Measurements from ENCODE around the gene AGTRAP.

Gene AGTRAP

DNA sequence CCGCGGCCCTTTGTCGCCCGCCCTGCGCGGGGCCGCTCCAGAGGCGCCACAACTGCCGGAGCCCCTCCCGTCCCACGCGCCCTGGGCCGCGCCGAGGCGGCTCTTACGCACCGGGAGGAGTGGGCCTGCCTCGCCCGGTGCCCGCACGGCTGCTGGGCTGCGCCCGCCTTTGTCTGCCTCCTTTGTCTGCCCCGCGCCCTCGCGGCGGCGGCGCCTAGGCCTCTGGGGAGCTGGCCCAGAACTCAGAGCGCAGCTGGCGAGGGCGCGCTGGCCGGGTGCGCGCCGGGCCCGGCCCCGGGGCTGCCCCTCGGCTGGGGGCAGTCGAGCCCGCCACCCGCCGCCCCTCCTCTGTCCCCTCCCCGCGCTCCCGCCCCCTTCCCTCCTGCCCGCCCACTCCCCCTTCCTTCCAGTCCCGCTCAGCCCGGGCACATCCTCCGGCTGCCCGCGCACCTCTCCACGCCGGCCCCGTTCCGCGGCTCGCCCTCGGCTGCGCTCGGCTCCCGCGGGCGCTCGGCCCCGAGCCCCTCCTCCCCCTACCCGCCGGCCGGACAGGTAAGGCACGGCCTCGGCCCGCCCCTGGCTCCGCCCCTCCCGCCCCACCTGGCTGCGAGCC lies 44.5 kb upstream of the AGTRAP start, which contains the start of gene DRAXIN:
TSS of gene DRAXIN (plus strand) at position 409 of the 613 bp plus-strand sequence. CDS start 14,549 bp downstream, outside the sequence.
- no peak within 1 kb of the TSS for H3K27ac ChIP-seq (ENCODE audit: low read length)
- no peaks in the 10 kb centered on the region for H3K27me3 ChIP-seq (ENCODE audit: low read depth, low read length)
- H3K79me2 ChIP-seq (ENCODE audit: low read length) = no peaks in the 10 kb centered on the region
- no peak for TF ChIP-seq EZH2phosphoT487 (IDR thresholded peaks at IDR 0.05; ENCODE audit: low read depth)
- TF ChIP-seq, protein P1, sequence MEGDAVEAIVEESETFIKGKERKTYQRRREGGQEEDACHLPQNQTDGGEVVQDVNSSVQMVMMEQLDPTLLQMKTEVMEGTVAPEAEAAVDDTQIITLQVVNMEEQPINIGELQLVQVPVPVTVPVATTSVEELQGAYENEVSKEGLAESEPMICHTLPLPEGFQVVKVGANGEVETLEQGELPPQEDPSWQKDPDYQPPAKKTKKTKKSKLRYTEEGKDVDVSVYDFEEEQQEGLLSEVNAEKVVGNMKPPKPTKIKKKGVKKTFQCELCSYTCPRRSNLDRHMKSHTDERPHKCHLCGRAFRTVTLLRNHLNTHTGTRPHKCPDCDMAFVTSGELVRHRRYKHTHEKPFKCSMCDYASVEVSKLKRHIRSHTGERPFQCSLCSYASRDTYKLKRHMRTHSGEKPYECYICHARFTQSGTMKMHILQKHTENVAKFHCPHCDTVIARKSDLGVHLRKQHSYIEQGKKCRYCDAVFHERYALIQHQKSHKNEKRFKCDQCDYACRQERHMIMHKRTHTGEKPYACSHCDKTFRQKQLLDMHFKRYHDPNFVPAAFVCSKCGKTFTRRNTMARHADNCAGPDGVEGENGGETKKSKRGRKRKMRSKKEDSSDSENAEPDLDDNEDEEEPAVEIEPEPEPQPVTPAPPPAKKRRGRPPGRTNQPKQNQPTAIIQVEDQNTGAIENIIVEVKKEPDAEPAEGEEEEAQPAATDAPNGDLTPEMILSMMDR (IDR thresholded peaks at IDR 0.05; ENCODE audit: low read depth, low read length) = no peak
- no peak within 1 kb of the TSS for H3K4me2 ChIP-seq (ENCODE audit: low read length)
- H2AFZ ChIP-seq (ENCODE audit: low read depth, low read length) = no peak within 1 kb of the TSS
- no peaks in the 10 kb centered on the region for H4K20me1 ChIP-seq (ENCODE audit: insufficient read depth, low read length)
- H3K4me3 ChIP-seq (ENCODE audit: low read length) = no peak within 1 kb of the TSS
- H3K9ac ChIP-seq (ENCODE audit: low read length) = no peak within 1 kb of the TSS
- H3K4me1 ChIP-seq (ENCODE audit: low read length) = no peaks in the 10 kb centered on the region
- no peaks in the 10 kb centered on the region for H3K9me3 ChIP-seq (ENCODE audit: insufficient read depth, low read length)
- no peaks in the 10 kb centered on the region for H3K36me3 ChIP-seq (replicated peaks; ENCODE audit: low read depth, low read length)

DNA sequence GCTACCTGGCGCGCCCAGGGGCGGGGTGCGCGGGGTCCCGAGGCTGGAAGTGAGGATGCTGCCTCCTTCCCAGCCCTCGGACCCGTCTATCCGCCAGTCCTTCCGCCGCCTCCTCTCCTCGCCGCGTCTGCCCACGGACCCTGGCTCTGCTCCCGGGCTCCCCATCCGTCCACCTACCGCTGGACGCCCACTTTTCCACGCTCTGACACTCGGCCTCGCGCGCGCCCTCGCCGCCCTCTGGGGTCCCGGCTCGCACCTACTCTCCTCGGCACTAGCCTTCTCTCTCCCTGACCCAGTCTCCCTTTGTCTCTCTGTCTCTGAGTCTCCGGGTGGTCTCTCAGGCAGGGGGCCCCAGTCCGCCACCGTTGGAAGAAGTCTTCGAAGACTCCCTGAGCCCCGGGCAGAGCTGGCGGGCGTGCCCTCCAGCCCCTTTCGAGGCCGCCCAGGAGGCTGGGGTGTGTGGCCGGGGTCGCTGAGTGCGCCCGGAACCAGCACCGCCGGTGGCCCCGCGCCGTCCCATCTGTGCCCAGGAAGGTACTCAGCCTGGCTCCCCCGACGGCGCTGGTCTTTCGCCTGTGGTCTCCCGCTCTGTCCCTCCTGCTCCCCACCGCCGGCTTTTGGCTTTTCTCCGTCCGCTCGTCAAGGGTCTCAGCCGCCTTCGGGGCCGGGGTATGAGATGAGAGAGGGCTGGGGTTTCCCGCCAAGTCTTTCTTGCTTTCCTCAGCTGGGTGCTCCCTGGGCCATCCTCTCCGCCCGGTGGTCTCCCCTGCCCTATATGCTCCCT lies 43.8 kb upstream of the AGTRAP start:
- no peak overlapping the region for H3K9ac ChIP-seq (ENCODE audit: low read length)
- no peak overlapping the region for H3K4me2 ChIP-seq (ENCODE audit: low read length)
- no peaks in the 10 kb centered on the region for H3K9me3 ChIP-seq (ENCODE audit: insufficient read depth, low read length)
- no peaks in the 10 kb centered on the region for H3K36me3 ChIP-seq (replicated peaks; ENCODE audit: low read depth, low read length)
- no peaks in the 10 kb centered on the region for H3K79me2 ChIP-seq (ENCODE audit: low read length)
- TF ChIP-seq EZH2phosphoT487 (IDR thresholded peaks at IDR 0.05; ENCODE audit: low read depth) = no peak
- TF ChIP-seq, protein P1 (IDR thresholded peaks at IDR 0.05; ENCODE audit: low read depth, low read length) = no peak
- no peaks in the 10 kb centered on the region for H3K27me3 ChIP-seq (ENCODE audit: low read depth, low read length)
- no peak overlapping the region for H3K4me3 ChIP-seq (ENCODE audit: low read length)
- no peaks in the 10 kb centered on the region for H4K20me1 ChIP-seq (ENCODE audit: insufficient read depth, low read length)
- no peak overlapping the region for H2AFZ ChIP-seq (ENCODE audit: low read depth, low read length)
- H3K27ac ChIP-seq (ENCODE audit: low read length) = no peak overlapping the region
- no peaks in the 10 kb centered on the region for H3K4me1 ChIP-seq (ENCODE audit: low read length)

DNA sequence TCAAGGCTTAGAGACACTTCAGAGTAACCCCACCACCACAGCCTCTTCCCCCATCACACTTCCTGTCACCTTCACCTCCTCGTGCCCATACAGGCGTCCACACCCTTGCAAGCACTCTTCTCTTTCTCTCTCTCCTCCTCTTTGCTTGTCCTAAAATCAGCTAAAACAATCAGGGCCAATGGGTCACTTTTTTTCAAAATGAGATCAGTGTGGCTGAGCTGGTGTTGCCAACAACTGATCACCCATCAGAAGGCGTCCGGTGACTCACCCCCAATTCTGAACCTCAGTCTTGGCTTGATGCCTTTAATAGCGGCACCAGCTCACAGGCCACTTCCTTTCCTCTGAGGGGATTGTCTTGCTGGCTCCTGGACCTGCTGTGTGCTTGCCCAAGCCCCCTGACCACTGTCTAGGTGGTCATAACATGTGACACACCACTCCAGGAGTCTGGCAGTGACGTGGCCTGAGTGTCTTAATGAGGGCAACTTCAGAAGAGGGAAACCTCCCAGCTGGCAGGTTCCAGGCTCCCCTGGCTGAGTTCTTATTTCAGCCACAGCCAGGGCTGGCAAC lies 42.8 kb upstream of the AGTRAP start:
- H3K27ac ChIP-seq (ENCODE audit: low read length) = no peak overlapping the region
- no peak overlapping the region for H2AFZ ChIP-seq (ENCODE audit: low read depth, low read length)
- no peaks in the 10 kb centered on the region for H3K9me3 ChIP-seq (ENCODE audit: insufficient read depth, low read length)
- no peak overlapping the region for H3K4me3 ChIP-seq (ENCODE audit: low read length)
- no peak overlapping the region for H3K4me2 ChIP-seq (ENCODE audit: low read length)
- no peak overlapping the region for H3K9ac ChIP-seq (ENCODE audit: low read length)
- H3K36me3 ChIP-seq (replicated peaks; ENCODE audit: low read depth, low read length) = no peaks in the 10 kb centered on the region
- no peaks in the 10 kb centered on the region for H3K4me1 ChIP-seq (ENCODE audit: low read length)
- no peaks in the 10 kb centered on the region for H3K27me3 ChIP-seq (ENCODE audit: low read depth, low read length)
- no peaks in the 10 kb centered on the region for H4K20me1 ChIP-seq (ENCODE audit: insufficient read depth, low read length)
- H3K79me2 ChIP-seq (ENCODE audit: low read length) = no peaks in the 10 kb centered on the region
- TF ChIP-seq, protein P1 (IDR thresholded peaks at IDR 0.05; ENCODE audit: low read depth, low read length) = no peak
- no peak for TF ChIP-seq EZH2phosphoT487 (IDR thresholded peaks at IDR 0.05; ENCODE audit: low read depth)

DNA sequence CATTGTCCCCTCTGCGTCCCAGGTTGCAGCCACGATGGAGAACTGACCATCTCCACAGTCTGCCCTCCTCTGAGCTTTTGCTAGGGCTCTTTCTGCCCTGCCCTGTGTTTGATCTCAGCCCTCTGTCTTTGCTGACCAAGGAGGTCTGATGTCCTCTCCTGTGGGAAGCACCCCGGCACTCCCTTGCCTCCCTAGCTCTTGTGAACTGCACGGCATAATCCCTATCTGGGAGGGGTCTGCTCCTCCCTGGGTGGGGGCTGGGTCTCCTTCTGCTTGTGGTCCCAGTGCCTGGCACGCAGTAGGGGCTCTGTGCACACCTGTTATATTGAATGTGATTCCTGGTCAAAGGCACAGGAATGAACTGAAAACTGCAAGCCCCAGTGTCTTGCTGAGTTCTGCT lies 42.0 kb upstream of the AGTRAP start:
- Histone ChIP-seq H4K20me1 (ENCODE audit: insufficient read depth, low read length) (no peaks in the 10 kb centered on the region), H3K27me3 (ENCODE audit: low read depth, low read length) (no peaks in the 10 kb centered on the region), H3K9ac (ENCODE audit: low read length) (no peak overlapping the region), H3K4me1 (ENCODE audit: low read length) (no peaks in the 10 kb centered on the region), H3K79me2 (ENCODE audit: low read length) (no peaks in the 10 kb centered on the region), H3K36me3 (replicated peaks; ENCODE audit: low read depth, low read length) (no peaks in the 10 kb centered on the region), H3K4me3 (ENCODE audit: low read length) (no peak overlapping the region), H2AFZ (ENCODE audit: low read depth, low read length) (no peak overlapping the region), H3K27ac (ENCODE audit: low read length) (no peak overlapping the region), H3K4me2 (ENCODE audit: low read length) (no peak overlapping the region), H3K9me3 (ENCODE audit: insufficient read depth, low read length) (no peaks in the 10 kb centered on the region)
- TF ChIP-seq, protein P1 (IDR thresholded peaks at IDR 0.05; ENCODE audit: low read depth, low read length) = no peak
- no peak for TF ChIP-seq EZH2phosphoT487 (IDR thresholded peaks at IDR 0.05; ENCODE audit: low read depth)

Measured in OCI-LY3 (cell line).